ENCODE data around the gene AMD1.

DNA sequence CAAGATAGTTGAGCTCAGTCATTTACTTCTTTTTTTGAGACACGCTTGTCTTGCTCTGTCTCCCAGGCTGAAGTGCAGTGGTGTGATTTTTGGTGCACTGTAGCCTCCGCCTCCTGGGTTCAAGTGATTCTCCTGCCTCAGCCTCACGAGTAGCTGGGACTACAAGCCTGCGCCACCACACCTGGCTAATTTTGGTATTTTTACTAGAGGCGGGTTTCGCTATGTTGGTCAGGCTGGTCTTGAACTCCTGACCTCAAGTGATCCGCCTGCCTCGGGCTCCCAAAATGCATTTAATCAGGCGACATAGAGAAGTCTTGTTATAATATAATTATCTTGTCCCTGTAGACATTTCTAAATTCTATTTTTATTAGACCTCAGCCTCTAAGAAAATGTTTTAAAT lies 6.1 kb downstream of the AMD1 start:
- TF ChIP-seq POLR2A (IDR thresholded peaks at IDR 0.05), result no peak
- no peak for TF ChIP-seq CTCF (IDR thresholded peaks at IDR 0.05)

All from testis (tissue), 2 donors.